ENCODE data around the gene A1CF. TPM values are rescaled to one million over a fixed set of nuclear protein-coding genes. Genes with fewer than 3 reads are reported as not detected.
"Not testable (repeated sequence)": the region's sequence is repeated elsewhere in the genome, so short reads cannot be mapped to it uniquely, and the experiment has no call there.

A1CF gene
- total and polyA plus RNA-seq, 12 donors: not detected

- Histone ChIP-seq H3K27ac (no peak overlapping the region), H3K4me1 (no peaks in the 10 kb centered on the region), H3K27me3 (peaks cover 0 to 5% (median 0%) of the 10 kb centered on the region in 7 donors), H3K9me3 (no peaks in the 10 kb centered on the region), H3K36me3 (no peaks in the 10 kb centered on the region), H3K4me3 (no peak overlapping the region)
- intact Hi-C loops (cut with DNase I): no loop called here
- DNase-seq (no peak), ATAC-seq (no peak)
- TF ChIP-seq, protein P1, sequence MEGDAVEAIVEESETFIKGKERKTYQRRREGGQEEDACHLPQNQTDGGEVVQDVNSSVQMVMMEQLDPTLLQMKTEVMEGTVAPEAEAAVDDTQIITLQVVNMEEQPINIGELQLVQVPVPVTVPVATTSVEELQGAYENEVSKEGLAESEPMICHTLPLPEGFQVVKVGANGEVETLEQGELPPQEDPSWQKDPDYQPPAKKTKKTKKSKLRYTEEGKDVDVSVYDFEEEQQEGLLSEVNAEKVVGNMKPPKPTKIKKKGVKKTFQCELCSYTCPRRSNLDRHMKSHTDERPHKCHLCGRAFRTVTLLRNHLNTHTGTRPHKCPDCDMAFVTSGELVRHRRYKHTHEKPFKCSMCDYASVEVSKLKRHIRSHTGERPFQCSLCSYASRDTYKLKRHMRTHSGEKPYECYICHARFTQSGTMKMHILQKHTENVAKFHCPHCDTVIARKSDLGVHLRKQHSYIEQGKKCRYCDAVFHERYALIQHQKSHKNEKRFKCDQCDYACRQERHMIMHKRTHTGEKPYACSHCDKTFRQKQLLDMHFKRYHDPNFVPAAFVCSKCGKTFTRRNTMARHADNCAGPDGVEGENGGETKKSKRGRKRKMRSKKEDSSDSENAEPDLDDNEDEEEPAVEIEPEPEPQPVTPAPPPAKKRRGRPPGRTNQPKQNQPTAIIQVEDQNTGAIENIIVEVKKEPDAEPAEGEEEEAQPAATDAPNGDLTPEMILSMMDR (IDR thresholded peaks at IDR 0.05): no peak
- 79 to 87% methylated on average over 2 of the region's 2 CpGs for WGBS, 2 donors
Measured at GRCh38 chr10:50892467-50892866, 7.0 kb upstream of the A1CF start.

- intact Hi-C loops (cut with DNase I): no loop called here
- H3K4me1 ChIP-seq: no peaks in the 10 kb centered on the region
- WGBS, 2 donors: 67 to 85% methylated on average over 3 of the region's 3 CpGs
Measured at GRCh38 chr10:50884302-50884701, 1.1 kb downstream of the A1CF start.

DNA sequence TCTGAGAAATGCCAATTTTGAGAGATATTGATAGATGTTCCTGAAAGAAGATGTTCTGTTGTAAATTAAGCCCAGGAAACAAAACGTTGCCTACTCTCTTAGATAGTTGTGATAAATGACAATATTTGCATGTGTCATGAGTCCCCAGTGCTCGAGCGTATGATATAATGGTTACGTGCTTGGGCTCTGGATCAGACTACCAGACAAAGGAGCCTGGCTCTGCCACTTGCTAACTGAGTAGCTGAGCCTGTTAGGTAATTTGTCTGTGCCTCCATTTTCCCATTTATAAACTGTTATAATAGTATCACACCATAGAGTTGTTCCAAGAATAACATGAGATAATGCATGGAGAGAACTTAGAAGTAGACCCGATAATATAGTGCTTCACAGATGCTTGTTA, 1.8 kb downstream of the A1CF start:
- no peak for DNase-seq
- Histone ChIP-seq H3K4me3 (no peak overlapping the region), H3K27me3 (peaks cover 0 to 21% (median 0%) of the 10 kb centered on the region in 7 donors), H3K4me1 (no peaks in the 10 kb centered on the region), H3K36me3 (no peaks in the 10 kb centered on the region), H3K27ac (no peak overlapping the region), H3K9me3 (no peaks in the 10 kb centered on the region)
- no peak for ATAC-seq
- WGBS, 2 donors: 45 to 59% methylated on average over 5 of the region's 5 CpGs
- TF ChIP-seq, protein P1 (IDR thresholded peaks at IDR 0.05): no peak
- intact Hi-C loops (cut with DNase I): no loop called here

More at GRCh38 chr10:50884302-50884701, 1.1 kb downstream of the A1CF start:
- TF ChIP-seq, protein P1 (IDR thresholded peaks at IDR 0.05): no peak
- ATAC-seq (no peak), DNase-seq (no peak)
- Histone ChIP-seq H3K36me3 (no peaks in the 10 kb centered on the region), H3K9me3 (no peaks in the 10 kb centered on the region), H3K27ac (no peak overlapping the region), H3K27me3 (peaks cover 0 to 21% (median 0%) of the 10 kb centered on the region in 7 donors), H3K4me3 (no peak overlapping the region)

DNA sequence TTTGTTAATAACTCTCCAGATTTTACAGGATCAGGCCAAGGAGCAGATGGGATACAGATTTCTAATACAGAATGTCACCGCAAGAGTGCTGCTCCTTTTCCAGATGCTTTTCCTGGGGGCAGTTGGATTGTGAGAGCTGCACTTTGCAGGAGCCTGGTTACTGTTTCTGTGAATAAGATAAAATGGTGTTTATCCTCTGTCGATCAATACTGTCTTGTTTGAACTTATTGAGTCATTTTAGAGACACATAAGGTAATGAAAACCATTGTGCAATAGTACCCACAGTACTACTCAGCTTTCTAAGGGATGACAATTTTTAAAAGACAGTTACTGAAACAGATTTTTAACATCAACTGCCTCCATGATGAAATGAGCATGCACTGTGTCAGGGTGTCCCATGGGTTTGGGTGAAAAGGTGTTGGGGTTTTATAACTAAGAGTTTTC, 2.9 kb downstream of the A1CF start:
- H3K27me3 ChIP-seq: peaks cover 0 to 21% (median 0%) of the 10 kb centered on the region in 7 donors
- no peak overlapping the region for H3K27ac ChIP-seq
- H3K4me1 ChIP-seq: no peaks in the 10 kb centered on the region
- TF ChIP-seq, protein P1 (IDR thresholded peaks at IDR 0.05): no peak
- H3K36me3 ChIP-seq: no peaks in the 10 kb centered on the region
- H3K4me3 ChIP-seq: no peak overlapping the region
- DNase-seq (no peak), ATAC-seq (no peak)
- H3K9me3 ChIP-seq: no peaks in the 10 kb centered on the region
- intact Hi-C loops (cut with DNase I): no loop called here
- WGBS, 2 donors: 66 to 79% methylated on average over 2 of the region's 2 CpGs

DNA sequence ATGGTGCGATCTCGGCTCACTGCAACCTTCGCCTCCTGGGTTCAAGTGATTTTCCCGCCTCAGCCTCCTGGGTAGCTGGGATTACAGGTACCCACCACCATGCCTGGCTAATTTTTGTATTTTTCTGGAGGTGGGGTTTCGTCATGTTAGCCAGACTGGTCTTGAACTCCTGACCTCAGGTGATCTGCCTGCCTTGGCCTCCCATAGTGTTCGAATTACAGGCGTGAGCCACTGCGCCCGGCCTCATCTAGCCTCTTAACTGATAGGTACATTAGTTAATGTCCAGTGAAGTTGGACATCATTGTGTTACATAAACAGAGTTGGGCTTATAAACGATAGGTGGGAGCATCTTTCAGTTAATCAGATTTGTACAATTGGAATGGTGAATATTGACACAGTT, 4.4 kb downstream of the A1CF start:
- 90 to 91% methylated on average over 10 of the region's 10 CpGs for WGBS, 2 donors
- H3K36me3 ChIP-seq; H3K27ac ChIP-seq; DNase-seq; ATAC-seq; H3K4me3 ChIP-seq; H3K9me3 ChIP-seq; intact Hi-C loops (cut with DNase I); H3K4me1 ChIP-seq: not testable (repeated sequence)
- H3K27me3 ChIP-seq: peaks cover 0 to 14% (median 0%) of the 10 kb centered on the region in 7 donors
